D721Med (cell line): ENCODE results near the gene ABAT.
"Not testable (repeated sequence)": the region's sequence is repeated elsewhere in the genome, so short reads cannot be mapped to it uniquely, and the experiment has no call there.

Source experiments
- DNase-seq: peaks from one replicate; pipeline ENCODE4 v3.0.0; 2011; ENCODE audit warnings: low spot score; ENCODE audit not compliant: insufficient read length
- FAIRE-seq: peaks from 2 replicates; lab custom pipeline; 2011; peaks lifted over from hg19 to GRCh38; lab: Jason Lieb, UNC
- CTCF ChIP-seq: IDR thresholded peaks from 2 replicates; pipeline ENCODE4 v1.5.1; 2012; ENCODE audit warnings: mild to moderate bottlenecking, control low read depth; ENCODE audit not compliant: insufficient read depth; ENCODE audit errors: missing control alignments

ABAT gene

GRCh38 chr16:8648877-8649276 is 25.5 kb upstream of the ABAT start:
- no peak for FAIRE-seq
- TF ChIP-seq CTCF = no peak
- no peak for DNase-seq

GRCh38 chr16:8649829-8650554 is 24.4 kb upstream of the ABAT start:
- no peak for FAIRE-seq
- no peak for DNase-seq
- no peak for TF ChIP-seq CTCF

GRCh38 chr16:8651958-8652357 is 22.5 kb upstream of the ABAT start:
- DNase-seq, FAIRE-seq: not testable (repeated sequence)
- peak; percentile 23 for TF ChIP-seq CTCF

- no peak for FAIRE-seq
These were observed 19.2 kb upstream of the ABAT start for GRCh38 chr16:8655184-8655717.

GRCh38 chr16:8656376-8656775 is 18.0 kb upstream of the ABAT start:
- no peak for TF ChIP-seq CTCF
- DNase-seq = no peak
- FAIRE-seq = no peak

More at GRCh38 chr16:8655184-8655717, 19.2 kb upstream of the ABAT start:
- peak; percentile 48 for TF ChIP-seq CTCF
- DNase-seq = no peak

GRCh38 chr16:8660841-8661301 is 13.5 kb upstream of the ABAT start:
- no peak for FAIRE-seq

More at GRCh38 chr16:8660841-8661301, 13.5 kb upstream of the ABAT start:
- peak; percentile 88 for TF ChIP-seq CTCF
- DNase-seq = peak; percentile 30
